ENCODE measurements around the gene OR51A2.
"Not testable (repeated sequence)": the region's sequence is repeated elsewhere in the genome, so short reads cannot be mapped to it uniquely, and the experiment has no call there.

OR51A2 gene, protein sequence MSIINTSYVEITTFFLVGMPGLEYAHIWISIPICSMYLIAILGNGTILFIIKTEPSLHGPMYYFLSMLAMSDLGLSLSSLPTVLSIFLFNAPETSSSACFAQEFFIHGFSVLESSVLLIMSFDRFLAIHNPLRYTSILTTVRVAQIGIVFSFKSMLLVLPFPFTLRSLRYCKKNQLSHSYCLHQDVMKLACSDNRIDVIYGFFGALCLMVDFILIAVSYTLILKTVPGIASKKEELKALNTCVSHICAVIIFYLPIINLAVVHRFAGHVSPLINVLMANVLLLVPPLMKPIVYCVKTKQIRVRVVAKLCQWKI

GRCh38 chr11:4955613-4956012 lies at the start of gene OR51A2:
OR51A2 (minus strand) TSS chr11:4955713; CDS start chr11:4955713, 0 bp downstream.
- CTCF ChIA-PET; H3K4me3 ChIP-seq (ENCODE audit: low read depth, low read length); H3K36me3 ChIP-seq (ENCODE audit: control insufficient read depth in 2 of 2, insufficient read depth in 1 of 2, low read length in 2 of 2); H3K9me3 ChIP-seq (ENCODE audit: control insufficient read depth, insufficient read depth, low read depth, low read length); H3K4me1 ChIP-seq (ENCODE audit: control insufficient read depth, insufficient read depth, low read length); H3K27ac ChIP-seq (ENCODE audit: extremely low read depth, low read depth, low read length); POLR2A ChIA-PET: not testable (repeated sequence)

GRCh38 chr11:5004424-5005274 lies 49.1 kb upstream of the OR51A2 start:
- Histone ChIP-seq H3K9me3 (ENCODE audit: control insufficient read depth, insufficient read depth, low read depth, low read length) (no peaks in the 10 kb centered on the region), H3K4me3 (ENCODE audit: low read depth, low read length) (no peak overlapping the region), H3K27ac (ENCODE audit: extremely low read depth, low read depth, low read length) (no peak overlapping the region)

DNA sequence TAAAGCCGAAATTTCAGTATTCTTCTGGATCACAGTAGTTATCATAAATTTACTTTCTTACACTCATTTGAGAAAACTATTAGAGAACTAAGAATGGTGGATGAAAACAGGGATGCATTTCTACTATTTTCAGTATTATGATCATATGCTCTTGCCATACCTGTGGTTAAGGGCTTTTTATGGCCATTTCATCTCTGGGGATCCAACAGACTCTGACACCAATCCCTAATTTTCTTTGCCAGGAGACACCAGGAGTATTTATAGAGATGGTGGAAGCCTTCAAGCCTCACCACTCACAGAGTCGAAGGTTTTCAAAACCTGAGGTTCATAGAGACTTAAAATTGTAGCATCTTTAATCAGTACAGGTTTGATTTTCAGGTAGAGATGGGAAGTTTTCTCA lies 39.0 kb upstream of the OR51A2 start, which contains the start of gene OR51L1:
OR51L1 (plus strand) TSS at position 301 of the 400 bp plus-strand sequence. CDS start 4,132 bp downstream, outside the sequence.
- Histone ChIP-seq H3K9me3 (ENCODE audit: control insufficient read depth, insufficient read depth, low read depth, low read length) (no peaks in the 10 kb centered on the region), H3K36me3 (ENCODE audit: control insufficient read depth in 2 of 2, insufficient read depth in 1 of 2, low read length in 2 of 2) (no peaks in the 10 kb centered on the region), H3K4me3 (ENCODE audit: low read depth, low read length) (no peak within 1 kb of the TSS), H3K4me1 (ENCODE audit: control insufficient read depth, insufficient read depth, low read length) (no peaks in the 10 kb centered on the region), H3K27ac (ENCODE audit: extremely low read depth, low read depth, low read length) (no peak within 1 kb of the TSS)
- no peak for TF ChIP-seq ZNF560 (tag by site-specific recombination; IDR thresholded peaks at IDR 0.05; ENCODE audit: borderline replicate concordance)
- TF ChIP-seq ZSCAN18 (tag by site-specific recombination; IDR thresholded peaks at IDR 0.05): no peak
- TF ChIP-seq ZFP41 (tag by site-specific recombination; IDR thresholded peaks at IDR 0.05; ENCODE audit: borderline replicate concordance): no peak
- TF ChIP-seq SP3 (tag by site-specific recombination; IDR thresholded peaks at IDR 0.05): no peak
- TF ChIP-seq ZNF530 (tag by site-specific recombination; IDR thresholded peaks at IDR 0.05; ENCODE audit: low read depth): no peak
- no peak for TF ChIP-seq ZFHX2 (tag by site-specific recombination; conservative IDR thresholded peaks at IDR 0.05)
- no peak for TF ChIP-seq FEZF1 (tag by site-specific recombination; IDR thresholded peaks at IDR 0.05)
- no peak for TF ChIP-seq ZNF626 (tag by site-specific recombination; IDR thresholded peaks at IDR 0.05)
- TF ChIP-seq YY1 (tag by site-specific recombination; IDR thresholded peaks at IDR 0.05): no peak
- TF ChIP-seq KLF9 (tag by site-specific recombination; IDR thresholded peaks at IDR 0.05; ENCODE audit: low read depth): no peak
- no peak for TF ChIP-seq HOXC10 (CRISPR knock-in tag; IDR thresholded peaks at IDR 0.05)
- TF ChIP-seq ZNF555 (tag by site-specific recombination; conservative IDR thresholded peaks at IDR 0.05): no peak
- no peak for TF ChIP-seq ZNF501 (tag by site-specific recombination; IDR thresholded peaks at IDR 0.05)
- no peak for TF ChIP-seq ZNF548 (tag by site-specific recombination; IDR thresholded peaks at IDR 0.05)
- ChIA-PET POLR2A (no interaction called here), CTCF (no interaction called here)

More at GRCh38 chr11:5004424-5005274, 49.1 kb upstream of the OR51A2 start:
- POLR2A ChIA-PET: no interaction called here
- Histone ChIP-seq H3K36me3 (ENCODE audit: control insufficient read depth in 2 of 2, insufficient read depth in 1 of 2, low read length in 2 of 2) (no peaks in the 10 kb centered on the region), H3K4me1 (ENCODE audit: control insufficient read depth, insufficient read depth, low read length) (no peaks in the 10 kb centered on the region)
- TF ChIP-seq, protein P1, sequence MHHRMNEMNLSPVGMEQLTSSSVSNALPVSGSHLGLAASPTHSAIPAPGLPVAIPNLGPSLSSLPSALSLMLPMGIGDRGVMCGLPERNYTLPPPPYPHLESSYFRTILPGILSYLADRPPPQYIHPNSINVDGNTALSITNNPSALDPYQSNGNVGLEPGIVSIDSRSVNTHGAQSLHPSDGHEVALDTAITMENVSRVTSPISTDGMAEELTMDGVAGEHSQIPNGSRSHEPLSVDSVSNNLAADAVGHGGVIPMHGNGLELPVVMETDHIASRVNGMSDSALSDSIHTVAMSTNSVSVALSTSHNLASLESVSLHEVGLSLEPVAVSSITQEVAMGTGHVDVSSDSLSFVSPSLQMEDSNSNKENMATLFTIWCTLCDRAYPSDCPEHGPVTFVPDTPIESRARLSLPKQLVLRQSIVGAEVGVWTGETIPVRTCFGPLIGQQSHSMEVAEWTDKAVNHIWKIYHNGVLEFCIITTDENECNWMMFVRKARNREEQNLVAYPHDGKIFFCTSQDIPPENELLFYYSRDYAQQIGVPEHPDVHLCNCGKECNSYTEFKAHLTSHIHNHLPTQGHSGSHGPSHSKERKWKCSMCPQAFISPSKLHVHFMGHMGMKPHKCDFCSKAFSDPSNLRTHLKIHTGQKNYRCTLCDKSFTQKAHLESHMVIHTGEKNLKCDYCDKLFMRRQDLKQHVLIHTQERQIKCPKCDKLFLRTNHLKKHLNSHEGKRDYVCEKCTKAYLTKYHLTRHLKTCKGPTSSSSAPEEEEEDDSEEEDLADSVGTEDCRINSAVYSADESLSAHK (tag by site-specific recombination; IDR thresholded peaks at IDR 0.05): no peak
- peak; percentile 53 for TF ChIP-seq ZNF654 (tag by site-specific recombination; IDR thresholded peaks at IDR 0.05; ENCODE audit: low read depth)
- CTCF ChIA-PET: interaction anchor here (0.6 to 2.6 kb wide), 5 partner anchors 17 to 379 kb away, joined by 3 to 24 read pairs (median 4); partner anchors contain the start of gene OR51D1
